ENCODE data around the gene TWNK.

The TWNK gene

GRCh38 chr10:100981178-100981772 lies 6.1 kb upstream of the TWNK start:
- no peak for ATAC-seq
- Mint-ChIP-seq H3K27ac (no peak overlapping the region), H3K9me3 (no peaks in the 10 kb centered on the region), H3K27me3 (no peaks in the 10 kb centered on the region), H3K4me3 (no peak overlapping the region), H3K36me3 (peaks cover 50% of the 10 kb centered on the region), H3K4me1 (peaks cover 18% of the 10 kb centered on the region)

GRCh38 chr10:100982916-100983830 lies 4.2 kb upstream of the TWNK start:
- no peaks in the 10 kb centered on the region for H3K9me3 Mint-ChIP-seq
- no peak overlapping the region for H3K4me3 Mint-ChIP-seq
- H3K27me3 Mint-ChIP-seq: no peaks in the 10 kb centered on the region
- H3K4me1 Mint-ChIP-seq: peaks cover 29% of the 10 kb centered on the region
- no peak for ATAC-seq
- no peak overlapping the region for H3K27ac Mint-ChIP-seq
- peaks cover 52% of the 10 kb centered on the region for H3K36me3 Mint-ChIP-seq

- H3K4me1 Mint-ChIP-seq: peaks cover 29% of the 10 kb centered on the region
- no peaks in the 10 kb centered on the region for H3K9me3 Mint-ChIP-seq
- H3K27ac Mint-ChIP-seq: no peak overlapping the region
These were observed 3.3 kb upstream of the TWNK start for GRCh38 chr10:100983868-100984671.

GRCh38 chr10:100984672-100985177 lies 2.6 kb upstream of the TWNK start:
- H3K36me3 Mint-ChIP-seq: peaks cover 48% of the 10 kb centered on the region
- H3K27ac Mint-ChIP-seq: no peak overlapping the region
- no peak overlapping the region for H3K4me3 Mint-ChIP-seq

More at GRCh38 chr10:100983868-100984671, 3.3 kb upstream of the TWNK start:
- no peak for ATAC-seq
- no peaks in the 10 kb centered on the region for H3K27me3 Mint-ChIP-seq
- H3K4me3 Mint-ChIP-seq: no peak overlapping the region
- H3K36me3 Mint-ChIP-seq: peaks cover 50% of the 10 kb centered on the region

GRCh38 chr10:100985336-100985735 lies 2.0 kb upstream of the TWNK start:
- Mint-ChIP-seq H3K27me3 (no peaks in the 10 kb centered on the region), H3K4me1 (peaks cover 31% of the 10 kb centered on the region), H3K9me3 (no peaks in the 10 kb centered on the region), H3K36me3 (peaks cover 46% of the 10 kb centered on the region), H3K4me3 (no peak overlapping the region), H3K27ac (no peak overlapping the region)
- no peak for ATAC-seq

More at GRCh38 chr10:100984672-100985177, 2.6 kb upstream of the TWNK start:
- no peaks in the 10 kb centered on the region for H3K9me3 Mint-ChIP-seq
- no peak for ATAC-seq
- H3K4me1 Mint-ChIP-seq: peaks cover 29% of the 10 kb centered on the region
- H3K27me3 Mint-ChIP-seq: no peaks in the 10 kb centered on the region

GRCh38 chr10:100986623-100986951 lies 756 bp upstream of the TWNK start:
- Mint-ChIP-seq H3K36me3 (peaks cover 49% of the 10 kb centered on the region), H3K27me3 (no peaks in the 10 kb centered on the region), H3K27ac (peak overlapping the region; percentile 87), H3K4me1 (peaks cover 41% of the 10 kb centered on the region), H3K9me3 (no peaks in the 10 kb centered on the region), H3K4me3 (peak overlapping the region; percentile 92)
- ATAC-seq: no peak

GRCh38 chr10:100987685-100988049 lies 324 bp downstream of the TWNK start:
- peaks cover 40% of the 10 kb centered on the region for H3K36me3 Mint-ChIP-seq
- H3K4me3 Mint-ChIP-seq: peak overlapping the region; percentile 92
- no peak for ATAC-seq
- no peaks in the 10 kb centered on the region for H3K9me3 Mint-ChIP-seq
- H3K27ac Mint-ChIP-seq: peak overlapping the region; percentile 87
- peaks cover 41% of the 10 kb centered on the region for H3K4me1 Mint-ChIP-seq
- no peaks in the 10 kb centered on the region for H3K27me3 Mint-ChIP-seq

- Mint-ChIP-seq H3K36me3 (peaks cover 41% of the 10 kb centered on the region), H3K4me1 (peaks cover 41% of the 10 kb centered on the region), H3K4me3 (peak overlapping the region; percentile 92), H3K9me3 (no peaks in the 10 kb centered on the region), H3K27me3 (no peaks in the 10 kb centered on the region), H3K27ac (peak overlapping the region; percentile 87)
- ATAC-seq: no peak
These were observed 823 bp downstream of the TWNK start for GRCh38 chr10:100988166-100988565.

GRCh38 chr10:100989088-100989487 lies 1.7 kb downstream of the TWNK start:
- H3K36me3 Mint-ChIP-seq: peaks cover 40% of the 10 kb centered on the region
- H3K4me3 Mint-ChIP-seq: no peak overlapping the region

GRCh38 chr10:100993986-100994708 lies 6.8 kb downstream of the TWNK start:
- Mint-ChIP-seq H3K27me3 (no peaks in the 10 kb centered on the region), H3K4me3 (no peak overlapping the region), H3K36me3 (peaks cover 32% of the 10 kb centered on the region), H3K4me1 (peaks cover 32% of the 10 kb centered on the region), H3K27ac (peak overlapping the region; percentile 63), H3K9me3 (no peaks in the 10 kb centered on the region)
- no peak for ATAC-seq

More at GRCh38 chr10:100989088-100989487, 1.7 kb downstream of the TWNK start:
- no peak for ATAC-seq
- peaks cover 40% of the 10 kb centered on the region for H3K4me1 Mint-ChIP-seq
- H3K27me3 Mint-ChIP-seq: no peaks in the 10 kb centered on the region
- no peaks in the 10 kb centered on the region for H3K9me3 Mint-ChIP-seq
- no peak overlapping the region for H3K27ac Mint-ChIP-seq

GRCh38 chr10:100995181-100995580 lies 7.8 kb downstream of the TWNK start:
- H3K27me3 Mint-ChIP-seq: no peaks in the 10 kb centered on the region
- H3K4me1 Mint-ChIP-seq: peaks cover 32% of the 10 kb centered on the region
- peaks cover 32% of the 10 kb centered on the region for H3K36me3 Mint-ChIP-seq
- H3K4me3 Mint-ChIP-seq: no peak overlapping the region
- H3K27ac Mint-ChIP-seq: peak overlapping the region; percentile 76
- H3K9me3 Mint-ChIP-seq: no peaks in the 10 kb centered on the region
- ATAC-seq: no peak

- H3K9me3 Mint-ChIP-seq: no peaks in the 10 kb centered on the region
- peaks cover 19% of the 10 kb centered on the region for H3K36me3 Mint-ChIP-seq
- H3K27ac Mint-ChIP-seq: peak overlapping the region; percentile 76
- peaks cover 29% of the 10 kb centered on the region for H3K4me1 Mint-ChIP-seq
- no peaks in the 10 kb centered on the region for H3K27me3 Mint-ChIP-seq
- peak; percentile 46 for ATAC-seq
- peak overlapping the region; percentile 80 for H3K4me3 Mint-ChIP-seq
These were observed 9.5 kb downstream of the TWNK start for GRCh38 chr10:100996678-100997359.

GRCh38 chr10:100997360-100998182 lies 10.2 kb downstream of the TWNK start:
- Mint-ChIP-seq H3K27me3 (no peaks in the 10 kb centered on the region), H3K27ac (peak overlapping the region; percentile 76), H3K36me3 (peaks cover 19% of the 10 kb centered on the region)

More at GRCh38 chr10:100997360-100998182, 10.2 kb downstream of the TWNK start:
- no peaks in the 10 kb centered on the region for H3K9me3 Mint-ChIP-seq
- peaks cover 29% of the 10 kb centered on the region for H3K4me1 Mint-ChIP-seq
- peak overlapping the region; percentile 80 for H3K4me3 Mint-ChIP-seq
- ATAC-seq: peak; percentile 63

Measured in stimulated activated memory B cell treated with anti-CD40 and anti-IgM and Interleukin-4, amounts not matched to agents 10 μg/mL and 1 μg/mL and 100 μg/mL, for 72 hours (primary cell).